Measurements from ENCODE around the gene RNF149.
"Not testable (repeated sequence)": the region's sequence is repeated elsewhere in the genome, so short reads cannot be mapped to it uniquely, and the experiment has no call there.

DNA sequence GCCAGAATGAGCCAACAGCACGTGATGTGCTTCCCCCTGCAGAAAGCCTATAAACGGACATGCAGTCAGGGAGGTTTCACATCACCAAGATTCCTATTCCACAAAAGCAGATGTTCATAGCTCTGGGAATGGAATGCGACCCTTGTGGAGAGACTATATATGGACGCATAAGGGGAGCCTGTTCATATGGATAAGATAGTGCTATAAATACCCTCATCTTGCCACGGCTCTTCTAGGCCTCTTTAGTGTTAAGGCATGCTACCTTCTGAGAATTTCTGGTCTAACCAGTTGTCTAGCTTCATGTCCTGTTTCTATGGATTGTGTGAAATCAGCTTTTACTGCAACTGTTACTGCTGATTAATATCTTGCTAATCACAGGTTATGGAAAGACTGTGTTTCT lies 70.6 kb downstream of the RNF149 start:
- TF ChIP-seq, protein P1, sequence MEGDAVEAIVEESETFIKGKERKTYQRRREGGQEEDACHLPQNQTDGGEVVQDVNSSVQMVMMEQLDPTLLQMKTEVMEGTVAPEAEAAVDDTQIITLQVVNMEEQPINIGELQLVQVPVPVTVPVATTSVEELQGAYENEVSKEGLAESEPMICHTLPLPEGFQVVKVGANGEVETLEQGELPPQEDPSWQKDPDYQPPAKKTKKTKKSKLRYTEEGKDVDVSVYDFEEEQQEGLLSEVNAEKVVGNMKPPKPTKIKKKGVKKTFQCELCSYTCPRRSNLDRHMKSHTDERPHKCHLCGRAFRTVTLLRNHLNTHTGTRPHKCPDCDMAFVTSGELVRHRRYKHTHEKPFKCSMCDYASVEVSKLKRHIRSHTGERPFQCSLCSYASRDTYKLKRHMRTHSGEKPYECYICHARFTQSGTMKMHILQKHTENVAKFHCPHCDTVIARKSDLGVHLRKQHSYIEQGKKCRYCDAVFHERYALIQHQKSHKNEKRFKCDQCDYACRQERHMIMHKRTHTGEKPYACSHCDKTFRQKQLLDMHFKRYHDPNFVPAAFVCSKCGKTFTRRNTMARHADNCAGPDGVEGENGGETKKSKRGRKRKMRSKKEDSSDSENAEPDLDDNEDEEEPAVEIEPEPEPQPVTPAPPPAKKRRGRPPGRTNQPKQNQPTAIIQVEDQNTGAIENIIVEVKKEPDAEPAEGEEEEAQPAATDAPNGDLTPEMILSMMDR (IDR thresholded peaks at IDR 0.05) = not testable (repeated sequence)
- not testable (repeated sequence) for TF ChIP-seq POLR2A (IDR thresholded peaks at IDR 0.05)
